ENCODE results near the gene EPHA4. TPM values are rescaled to one million over a fixed set of nuclear protein-coding genes. Genes with fewer than 3 reads are reported as not detected.

The EPHA4 gene
- total RNA-seq, 1 experiment from 2014 or later: 3.4 TPM

GRCh38 chr2:221533299-221533698 lies 38.8 kb downstream of the EPHA4 start:
- no TSS peak for BruUV-seq (replicated peaks)
- POLR2A ChIA-PET: no interaction called here
- Histone ChIP-seq H3K27me3 (ENCODE audit: control insufficient read depth, insufficient read depth, low read length) (no peaks in the 10 kb centered on the region), H3K36me3 (ENCODE audit: control insufficient read depth, insufficient read depth, low read length) (no peaks in the 10 kb centered on the region), H3K4me3 (ENCODE audit: low read depth in 2 of 2, low read length in 2 of 2) (no peak overlapping the region), H3K9me3 (ENCODE audit: control insufficient read depth, insufficient read depth, low read depth, low read length) (no peaks in the 10 kb centered on the region), H3K4me1 (ENCODE audit: control insufficient read depth, insufficient read depth, low read length) (no peaks in the 10 kb centered on the region), H3K27ac (ENCODE audit: low read length) (no peak overlapping the region)
- DNase-seq (ENCODE audit: low read depth, low spot score) (no peak), ATAC-seq (no peak)
- TF ChIP-seq REST (IDR thresholded peaks at IDR 0.05; ENCODE audit: insufficient read depth in 1 of 2, low read depth in 2 of 2, low read length in 1 of 2): no peak
- no peak for TF ChIP-seq TCF7L2 (IDR thresholded peaks at IDR 0.05; ENCODE audit: low read depth, low read length)
- CTCF ChIA-PET: no interaction called here
- in situ Hi-C loops (cut with HindIII; ENCODE audit: low pct_unique_long_range_greater_than_20kb, low sequenced_read_pairs): no loop called here
- intact Hi-C loops (cut with micrococcal nuclease; ENCODE audit: unreplicated experiment): no loop called here

GRCh38 chr2:221532641-221533040 lies 39.5 kb downstream of the EPHA4 start:
- no peaks in the 10 kb centered on the region for H3K36me3 ChIP-seq (ENCODE audit: control insufficient read depth, insufficient read depth, low read length)
- H3K4me3 ChIP-seq (ENCODE audit: low read depth in 2 of 2, low read length in 2 of 2): no peak overlapping the region
- CTCF ChIA-PET: no interaction called here
- POLR2A ChIA-PET: no interaction called here
- no peaks in the 10 kb centered on the region for H3K27me3 ChIP-seq (ENCODE audit: control insufficient read depth, insufficient read depth, low read length)
- H3K4me1 ChIP-seq (ENCODE audit: control insufficient read depth, insufficient read depth, low read length): no peaks in the 10 kb centered on the region
- no peak overlapping the region for H3K27ac ChIP-seq (ENCODE audit: low read length)
- BruUV-seq (replicated peaks): no TSS peak
- intact Hi-C loops (cut with micrococcal nuclease; ENCODE audit: unreplicated experiment) (no loop called here), in situ Hi-C loops (cut with HindIII; ENCODE audit: low pct_unique_long_range_greater_than_20kb, low sequenced_read_pairs) (no loop called here)
- DNase-seq (ENCODE audit: low read depth, low spot score): no peak
- TF ChIP-seq REST (IDR thresholded peaks at IDR 0.05; ENCODE audit: insufficient read depth in 1 of 2, low read depth in 2 of 2, low read length in 1 of 2) (no peak), POLR2AphosphoS5 (IDR thresholded peaks at IDR 0.05; ENCODE audit: low read depth, low read length) (no peak), CTCF (IDR thresholded peaks at IDR 0.05) (no peak), TCF7L2 (IDR thresholded peaks at IDR 0.05; ENCODE audit: low read depth, low read length) (no peak), SIN3A (IDR thresholded peaks at IDR 0.05; ENCODE audit: borderline replicate concordance, insufficient read depth, low read depth, low read length) (no peak)
- no peak for ATAC-seq
- no peaks in the 10 kb centered on the region for H3K9me3 ChIP-seq (ENCODE audit: control insufficient read depth, insufficient read depth, low read depth, low read length)

All from Panc1 (cell line).